GM06990 (cell line): Measurements from ENCODE around the gene TMIE.

Source experiments
- DNase-seq: peaks from one replicate; pipeline ENCODE4 v3.0.0-alpha.2; 2011; ENCODE audit not compliant: insufficient read length; ENCODE audit errors: extremely low read depth
- H3K27me3 ChIP-seq: replicated peaks from 2 replicates; pipeline ENCODE4 v1.6.0; 2011; ENCODE audit warnings: low read length; ENCODE audit not compliant: control insufficient read depth, insufficient read depth
- H3K36me3 ChIP-seq: 2 replicates; pipeline ENCODE4 v1.5.1; 2011; ENCODE audit warnings: low read length; ENCODE audit not compliant: control insufficient read depth, insufficient read depth
- H3K4me3 ChIP-seq: replicated peaks from 2 replicates; pipeline ENCODE4 v1.5.1; 2011; ENCODE audit warnings: low read depth, mild to moderate bottlenecking, control low read depth, low read length
- TF ChIP-seq, protein P1 (sequence below): IDR thresholded peaks from 2 replicates; pipeline ENCODE4 v1.5.1; 2011; ENCODE audit warnings: low read length, control low read depth, mild to moderate bottlenecking, inconsistent platforms; ENCODE audit not compliant: insufficient read depth, poor library complexity, severe bottlenecking

TMIE gene

DNA sequence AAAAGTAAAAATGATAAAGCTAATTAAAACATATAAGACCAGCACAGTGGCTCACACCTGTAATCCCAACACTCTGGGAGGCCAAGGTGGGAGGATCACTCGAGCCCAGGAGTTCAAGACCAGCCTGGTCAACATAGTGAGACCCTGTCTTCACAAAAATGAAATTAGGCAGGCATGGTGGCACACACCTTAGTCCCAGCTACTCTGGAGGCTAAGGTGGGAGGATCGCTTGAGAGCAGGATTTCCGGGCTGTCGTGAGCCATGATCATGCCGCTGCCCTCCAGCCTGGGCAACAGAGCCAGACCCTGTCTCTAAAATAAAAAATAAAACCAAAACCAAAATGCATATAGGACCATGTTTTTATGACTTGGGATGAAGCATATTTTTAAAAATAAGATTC, 21.3 kb downstream of the TMIE start:
- Histone ChIP-seq H3K4me3 (no peak overlapping the region), H3K27me3 (no peaks in the 10 kb centered on the region), H3K36me3 (no peaks in the 10 kb centered on the region)
- DNase-seq: no peak
- TF ChIP-seq, protein P1, sequence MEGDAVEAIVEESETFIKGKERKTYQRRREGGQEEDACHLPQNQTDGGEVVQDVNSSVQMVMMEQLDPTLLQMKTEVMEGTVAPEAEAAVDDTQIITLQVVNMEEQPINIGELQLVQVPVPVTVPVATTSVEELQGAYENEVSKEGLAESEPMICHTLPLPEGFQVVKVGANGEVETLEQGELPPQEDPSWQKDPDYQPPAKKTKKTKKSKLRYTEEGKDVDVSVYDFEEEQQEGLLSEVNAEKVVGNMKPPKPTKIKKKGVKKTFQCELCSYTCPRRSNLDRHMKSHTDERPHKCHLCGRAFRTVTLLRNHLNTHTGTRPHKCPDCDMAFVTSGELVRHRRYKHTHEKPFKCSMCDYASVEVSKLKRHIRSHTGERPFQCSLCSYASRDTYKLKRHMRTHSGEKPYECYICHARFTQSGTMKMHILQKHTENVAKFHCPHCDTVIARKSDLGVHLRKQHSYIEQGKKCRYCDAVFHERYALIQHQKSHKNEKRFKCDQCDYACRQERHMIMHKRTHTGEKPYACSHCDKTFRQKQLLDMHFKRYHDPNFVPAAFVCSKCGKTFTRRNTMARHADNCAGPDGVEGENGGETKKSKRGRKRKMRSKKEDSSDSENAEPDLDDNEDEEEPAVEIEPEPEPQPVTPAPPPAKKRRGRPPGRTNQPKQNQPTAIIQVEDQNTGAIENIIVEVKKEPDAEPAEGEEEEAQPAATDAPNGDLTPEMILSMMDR: no peak

GRCh38 chr3:46724424-46724823, 23.2 kb downstream of the TMIE start:
- H3K36me3 ChIP-seq: no peaks in the 10 kb centered on the region
- H3K27me3 ChIP-seq: no peaks in the 10 kb centered on the region
- DNase-seq: no peak
- H3K4me3 ChIP-seq: no peak overlapping the region
- TF ChIP-seq, protein P1: no peak

GRCh38 chr3:46725621-46726314, 24.6 kb downstream of the TMIE start:
- DNase-seq: no peak
- H3K27me3 ChIP-seq: no peaks in the 10 kb centered on the region
- TF ChIP-seq, protein P1: no peak
- no peak overlapping the region for H3K4me3 ChIP-seq
- no peaks in the 10 kb centered on the region for H3K36me3 ChIP-seq

GRCh38 chr3:46729038-46729437, 27.8 kb downstream of the TMIE start:
- DNase-seq: no peak
- TF ChIP-seq, protein P1: no peak
- peaks cover 1% of the 10 kb centered on the region for H3K27me3 ChIP-seq
- no peak overlapping the region for H3K4me3 ChIP-seq
- no peaks in the 10 kb centered on the region for H3K36me3 ChIP-seq

GRCh38 chr3:46730819-46731218, 29.6 kb downstream of the TMIE start:
- Histone ChIP-seq H3K27me3 (peaks cover 1% of the 10 kb centered on the region), H3K4me3 (no peak overlapping the region), H3K36me3 (no peaks in the 10 kb centered on the region)
- no peak for DNase-seq
- TF ChIP-seq, protein P1: no peak

GRCh38 chr3:46731795-46732194, 30.6 kb downstream of the TMIE start:
- no peak for DNase-seq
- TF ChIP-seq, protein P1: no peak
- H3K36me3 ChIP-seq: no peaks in the 10 kb centered on the region
- H3K4me3 ChIP-seq: no peak overlapping the region
- H3K27me3 ChIP-seq: peaks cover 1% of the 10 kb centered on the region
